Activated T-cell treated with anti-CD3 and anti-CD28 coated beads for 24 hours (primary cell): ENCODE results near the gene LILRA6.
"Not testable (repeated sequence)": the region's sequence is repeated elsewhere in the genome, so short reads cannot be mapped to it uniquely, and the experiment has no call there.

ENCODE experiments used
- DNase-seq: peaks from one replicate; pipeline ENCODE4 v3.0.0-alpha.2; 2020; ENCODE audit warnings: low read depth

Gene LILRA6

DNA sequence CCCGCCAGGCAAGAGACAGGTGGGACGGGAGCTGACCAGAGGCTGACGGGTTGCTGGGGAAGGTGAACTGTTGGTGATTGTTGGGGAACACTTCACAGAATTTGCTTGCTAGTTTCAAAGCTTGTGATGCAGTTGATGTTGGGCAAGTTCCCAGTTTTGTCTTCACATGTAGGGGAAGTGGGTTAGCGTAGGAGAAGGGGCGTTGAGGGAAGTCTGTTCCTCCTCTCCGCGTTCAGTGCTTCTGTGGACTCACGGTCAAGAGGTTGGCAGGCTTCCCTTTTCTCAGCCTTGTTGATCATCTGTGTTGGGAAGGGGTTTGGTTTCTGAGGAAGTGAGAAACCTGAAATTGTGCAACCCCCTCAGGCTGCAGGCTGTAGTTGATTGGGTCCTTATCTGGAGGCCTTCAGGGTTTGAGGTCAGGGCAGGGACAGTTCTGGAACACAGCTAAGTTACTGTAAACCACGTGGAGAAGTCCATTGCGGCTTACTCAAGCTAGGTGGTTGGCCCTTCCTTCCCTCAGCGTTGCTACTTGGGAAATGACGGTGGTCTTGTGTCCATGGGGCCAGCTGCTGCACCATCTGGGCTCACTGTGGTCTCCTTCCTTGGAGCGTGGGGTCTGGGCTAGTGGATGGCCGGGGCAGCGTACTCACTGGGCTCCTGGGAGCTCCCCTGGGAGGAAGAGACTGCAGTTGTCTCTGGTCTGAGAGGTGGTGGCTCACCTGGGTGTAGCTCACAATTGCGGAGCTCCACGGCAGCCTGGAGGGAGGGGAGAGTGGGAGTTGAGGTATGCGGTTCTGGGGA lies 34.4 kb downstream of the LILRA6 start:
- DNase-seq, result peak; percentile 31

GRCh38 chr19:54207676-54207982 lies 35.0 kb downstream of the LILRA6 start:
- DNase-seq, result no peak

- not testable (repeated sequence) for DNase-seq
Observed at GRCh38 chr19:54207193-54207592, 35.4 kb downstream of the LILRA6 start.

DNA sequence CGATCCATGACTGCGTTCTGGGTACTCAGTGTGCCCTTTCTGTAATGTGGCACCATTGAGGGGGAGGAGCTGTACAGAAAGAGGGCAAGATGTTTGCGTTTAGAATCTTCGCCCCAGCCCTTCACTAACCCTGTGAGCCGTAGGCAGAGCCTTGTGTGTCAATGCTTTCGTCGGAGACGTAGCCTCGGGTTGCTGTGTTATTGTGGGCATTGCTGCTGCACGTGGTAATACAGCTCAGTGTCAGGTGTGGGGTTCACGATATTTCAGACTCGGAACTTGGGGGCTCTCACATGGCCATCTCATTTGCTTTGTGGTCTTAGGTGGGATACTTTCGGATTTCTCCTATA lies 35.8 kb downstream of the LILRA6 start:
- no peak for DNase-seq

DNA sequence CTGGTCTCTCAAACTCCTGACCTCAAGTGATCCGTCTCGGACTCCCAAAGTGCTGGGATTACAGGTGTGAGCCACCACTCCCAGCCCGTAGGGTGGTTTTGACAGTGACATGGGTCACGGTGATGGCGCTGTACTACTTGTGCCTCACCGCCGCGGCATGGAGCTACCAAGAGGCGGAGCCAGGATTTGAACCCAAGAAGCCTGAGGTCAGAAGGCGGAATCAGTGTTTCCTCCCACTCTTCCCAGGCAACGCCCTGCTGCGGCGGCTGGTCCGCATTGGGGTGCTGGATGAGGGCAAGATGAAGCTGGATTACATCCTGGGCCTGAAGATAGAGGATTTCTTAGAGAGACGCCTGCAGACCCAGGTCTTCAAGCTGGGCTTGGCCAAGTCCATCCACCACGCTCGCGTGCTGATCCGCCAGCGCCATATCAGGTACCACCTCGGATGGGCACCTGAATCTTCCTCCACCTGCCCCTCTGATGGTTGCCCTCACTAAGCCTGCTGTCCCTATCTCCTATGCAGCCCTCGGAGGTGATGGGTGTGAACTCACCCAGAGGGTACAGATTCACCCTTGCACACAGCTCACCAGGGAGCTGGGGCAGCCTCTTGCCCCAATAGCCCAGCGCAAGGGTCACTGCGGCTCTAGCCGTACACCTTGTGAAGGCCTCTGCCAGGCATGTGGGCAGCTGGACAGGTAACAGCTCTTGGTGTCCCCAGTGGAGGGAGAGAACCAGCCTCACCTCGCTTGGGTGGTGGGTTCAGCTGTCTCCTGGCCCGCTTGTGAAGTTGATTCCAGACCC lies 36.4 kb downstream of the LILRA6 start:
- no peak for DNase-seq

DNA sequence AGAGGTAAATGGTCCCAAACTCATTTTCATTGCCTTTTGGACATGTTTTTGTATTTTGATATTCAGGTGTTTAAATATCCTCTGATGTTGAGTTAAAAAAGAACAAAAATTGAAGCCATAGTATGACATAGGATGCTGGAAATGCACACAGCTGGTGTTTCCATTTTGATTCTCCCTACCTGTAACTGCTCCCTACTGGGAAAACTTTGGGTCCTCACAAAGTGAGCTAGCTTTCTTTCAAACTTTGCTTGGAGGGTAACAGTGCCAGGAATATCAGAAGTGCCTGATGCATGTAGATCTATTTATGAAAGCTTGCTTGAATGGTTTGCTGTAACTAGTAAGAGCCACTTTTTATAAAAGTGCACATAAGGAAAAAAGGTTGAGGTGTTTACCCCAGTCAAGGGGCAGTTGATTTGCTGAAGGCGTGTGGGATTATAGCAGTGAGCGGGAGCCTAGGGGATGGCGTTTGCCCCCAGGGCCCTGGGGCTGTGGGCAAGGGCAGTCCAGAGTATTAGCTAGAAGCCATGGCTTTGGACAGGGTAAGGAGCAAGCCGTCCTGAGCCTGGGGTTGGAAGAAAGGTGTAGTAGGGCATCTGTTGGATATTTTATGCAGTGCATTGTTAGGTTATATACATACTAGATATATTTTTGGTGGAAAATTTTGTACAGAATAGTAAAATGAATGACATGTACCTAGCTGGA lies 37.7 kb downstream of the LILRA6 start:
- no peak for DNase-seq

DNA sequence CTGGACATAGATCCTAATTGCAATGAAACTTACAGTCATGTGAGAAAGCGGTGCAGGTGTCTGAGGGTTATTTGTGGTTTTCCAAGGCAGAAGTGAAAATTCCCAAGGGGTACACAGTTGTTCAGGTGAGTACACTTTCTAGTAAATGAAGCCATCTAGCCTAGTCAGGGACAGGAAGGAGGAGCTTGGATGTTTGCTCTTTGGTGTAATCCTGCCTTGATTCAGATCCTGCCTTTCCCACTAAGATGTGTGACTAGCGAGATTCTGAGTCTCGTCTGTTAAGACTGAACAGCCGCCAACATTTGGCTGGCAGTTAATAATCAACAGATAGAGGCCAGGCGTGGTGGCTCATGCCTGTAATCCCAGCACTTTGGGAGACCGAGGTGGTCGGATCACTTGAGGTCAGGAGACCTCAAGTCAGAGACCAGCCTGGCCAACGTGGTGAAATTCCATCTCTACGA lies 39.4 kb downstream of the LILRA6 start:
- DNase-seq, result no peak

- DNase-seq, result no peak
Observed at GRCh38 chr19:54201980-54202379, 40.6 kb downstream of the LILRA6 start.

GRCh38 chr19:54201172-54201701 lies 41.4 kb downstream of the LILRA6 start:
- DNase-seq, result no peak

- DNase-seq, result no peak
Observed at GRCh38 chr19:54199401-54199800, 43.2 kb downstream of the LILRA6 start.

DNA sequence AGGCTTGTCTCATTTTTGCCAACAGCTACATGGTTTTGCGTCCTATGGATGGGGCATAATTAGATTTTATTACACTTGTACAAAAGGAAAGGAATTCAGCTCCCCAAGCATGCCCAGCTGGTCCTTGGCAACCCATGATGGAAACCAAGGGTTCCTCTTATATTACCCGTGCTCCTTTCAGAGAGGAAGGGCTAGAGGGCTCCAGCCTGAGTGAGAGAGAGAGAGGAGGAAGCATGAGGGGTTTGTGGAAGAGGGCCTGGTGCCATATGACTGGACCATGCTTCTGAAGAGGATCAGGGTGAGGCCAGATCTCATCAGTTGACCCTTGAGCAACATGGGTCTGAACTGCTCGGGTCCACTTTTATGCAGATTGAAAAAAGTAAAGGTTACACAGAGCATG lies 45.5 kb downstream of the LILRA6 start:
- no peak for DNase-seq

- DNase-seq, result no peak
Observed at GRCh38 chr19:54196536-54196935, 46.1 kb downstream of the LILRA6 start.

DNA sequence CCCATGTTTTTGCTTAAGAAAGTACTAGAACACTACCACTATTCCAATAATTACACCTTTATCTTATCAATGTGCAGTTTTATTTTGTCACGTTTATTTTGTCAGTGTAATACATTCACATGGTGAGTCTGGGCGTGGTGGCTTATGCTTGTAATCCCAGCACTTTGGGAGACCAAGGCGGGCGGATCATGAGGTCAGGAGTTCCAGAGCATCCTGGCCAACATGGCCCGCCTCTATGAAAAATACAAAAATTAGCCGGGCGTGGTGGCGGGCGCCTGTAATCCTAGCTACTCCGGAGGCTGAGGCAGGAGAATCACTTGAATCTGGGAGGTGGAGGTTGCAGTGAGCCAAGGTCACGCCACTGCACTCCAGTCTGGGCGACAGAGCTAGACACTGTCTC lies 48.1 kb downstream of the LILRA6 start:
- DNase-seq, result not testable (repeated sequence)

- DNase-seq, result no peak
Observed at GRCh38 chr19:54193011-54193410, 49.6 kb downstream of the LILRA6 start.

DNA sequence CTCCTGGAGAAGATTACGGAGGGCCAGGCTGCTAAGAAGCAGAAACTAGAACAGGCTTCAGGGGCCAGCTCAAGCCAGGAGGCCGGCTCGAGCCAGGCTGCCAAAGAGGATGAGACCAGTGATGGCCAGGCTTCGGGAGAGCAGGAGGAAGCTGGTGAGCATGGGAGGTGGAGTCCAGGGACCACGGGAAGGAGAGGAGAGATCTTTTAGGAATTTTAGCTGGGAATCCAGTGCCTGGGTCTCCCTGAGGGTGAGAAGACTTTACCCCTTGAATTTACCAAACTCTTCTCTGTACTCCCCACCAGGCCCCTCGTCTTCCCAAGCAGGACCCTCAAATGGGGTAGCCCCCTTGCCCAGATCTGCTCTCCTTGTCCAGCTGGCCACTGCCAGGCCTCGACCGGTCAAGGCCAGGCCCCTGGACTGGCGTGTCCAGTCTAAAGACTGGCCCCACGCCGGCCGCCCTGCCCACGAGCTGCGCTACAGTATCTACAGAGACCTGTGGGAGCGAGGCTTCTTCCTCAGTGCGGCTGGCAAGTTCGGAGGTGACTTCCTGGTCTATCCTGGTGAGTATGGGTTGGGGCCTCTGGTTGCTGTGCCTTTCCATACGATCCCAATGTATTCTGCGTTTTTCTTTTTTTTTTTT lies 50.7 kb downstream of the LILRA6 start:
- DNase-seq, result no peak

DNA sequence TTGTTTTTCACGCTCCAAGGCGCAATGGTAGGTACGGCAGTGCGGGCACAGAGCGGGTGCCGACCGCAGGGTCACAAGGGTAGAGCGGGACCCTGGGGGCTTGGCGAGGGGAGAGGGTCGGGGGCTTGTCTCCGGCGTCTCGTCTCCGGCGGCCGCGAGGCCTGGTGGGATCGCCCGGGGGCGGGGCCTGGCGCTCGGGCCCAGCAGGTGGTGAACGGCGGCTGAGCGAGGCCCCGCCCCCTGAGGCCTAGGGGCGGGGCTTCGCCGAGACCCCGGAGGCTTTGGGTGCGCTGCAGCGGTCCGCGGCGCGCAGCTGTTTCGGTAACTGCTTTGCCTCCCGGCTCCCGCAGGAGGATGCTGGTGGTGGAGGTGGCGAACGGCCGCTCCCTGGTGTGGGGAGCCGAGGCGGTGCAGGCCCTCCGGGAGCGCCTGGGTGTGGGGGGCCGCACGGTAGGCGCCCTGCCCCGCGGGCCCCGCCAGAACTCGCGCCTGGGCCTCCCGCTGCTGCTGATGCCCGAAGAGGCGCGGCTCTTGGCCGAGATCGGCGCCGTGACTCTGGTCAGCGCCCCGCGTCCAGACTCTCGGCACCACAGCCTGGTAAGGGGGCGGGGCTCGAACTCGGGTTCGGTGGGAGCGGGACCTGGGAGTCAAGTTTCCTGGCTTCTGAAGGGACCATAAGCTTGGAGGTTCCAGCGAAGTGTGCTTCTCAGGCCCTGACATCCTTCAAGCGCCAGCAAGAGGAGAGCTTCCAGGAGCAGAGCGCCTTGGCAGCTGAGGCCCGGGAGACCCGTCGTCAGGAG lies 51.4 kb downstream of the LILRA6 start, which contains the start of gene TSEN34:
Gene TSEN34 (plus strand): TSS at position 298 of the 800 bp plus-strand sequence. CDS start 57 bp downstream, at position 355.
- DNase-seq, result peak; percentile 79

DNA sequence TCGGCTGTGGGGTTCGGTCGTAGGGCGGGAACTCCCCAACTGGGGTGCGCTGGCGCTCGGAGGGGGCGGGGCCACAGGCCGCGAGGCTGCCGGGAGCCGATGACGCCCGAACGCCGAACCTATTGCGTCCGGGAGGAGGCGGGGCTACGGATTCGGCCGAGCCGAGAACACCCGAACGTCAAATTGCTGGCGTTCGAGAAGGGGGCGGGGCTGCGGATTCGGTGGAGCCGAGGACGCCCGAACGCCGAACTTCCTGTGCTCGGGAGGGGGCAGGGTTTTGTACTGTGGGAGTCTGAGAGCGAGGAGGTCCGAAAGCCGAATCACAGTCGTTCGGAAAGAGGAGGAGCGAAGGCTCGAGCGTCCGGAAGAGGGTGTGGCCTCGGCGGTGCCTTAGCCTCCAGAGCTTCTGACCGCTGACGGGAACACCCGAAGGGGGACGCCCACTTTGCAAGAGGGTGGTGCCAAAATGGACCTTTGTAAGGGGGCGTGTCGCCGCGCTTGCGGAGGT lies 52.0 kb downstream of the LILRA6 start:
- peak; percentile 100 for DNase-seq

GRCh38 chr19:54189735-54190502 lies 52.7 kb downstream of the LILRA6 start:
- peak; percentile 100 for DNase-seq

DNA sequence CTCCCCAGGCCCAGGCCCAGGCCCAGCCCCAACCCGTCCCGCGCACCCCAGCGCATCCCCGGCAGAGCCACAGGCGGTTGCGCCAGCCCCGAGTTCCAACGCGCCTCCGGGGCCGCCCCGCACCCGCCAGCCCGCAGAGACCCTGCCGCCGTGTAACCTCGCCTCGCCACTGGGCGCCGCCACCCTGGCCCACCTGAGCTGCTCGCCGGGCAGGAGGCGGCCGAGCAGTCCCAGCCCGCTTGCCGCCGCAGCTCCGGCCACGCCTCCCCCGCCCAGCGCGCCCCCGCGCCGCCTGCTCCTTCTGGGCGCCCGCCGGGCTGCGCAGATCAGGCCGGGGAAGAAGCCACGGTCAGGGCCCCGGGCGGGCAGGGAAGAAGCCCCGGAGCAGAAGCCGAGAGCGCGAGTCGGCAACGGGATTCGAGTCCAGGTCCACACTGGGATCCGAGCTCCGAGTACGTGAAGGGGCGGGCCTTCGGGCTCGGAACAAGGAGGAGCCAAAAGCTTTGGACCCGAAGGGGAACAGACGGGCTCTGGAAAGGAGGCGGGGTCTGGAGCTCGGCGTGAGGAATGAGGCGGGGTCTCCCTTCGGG lies 53.4 kb downstream of the LILRA6 start, which contains the start of gene MBOAT7:
Gene MBOAT7 (minus strand): TSS at position 436 of the 590 bp plus-strand sequence. CDS start 1,072 bp downstream, outside the sequence.
- no peak for DNase-seq
